Measurements from ENCODE around the gene IL17REL.

The IL17REL gene

GRCh38 chr22:50017701-50018224 is 5.2 kb upstream of the IL17REL start:
- no peak overlapping the region for H3K4me3 ChIP-seq (ENCODE audit: low read depth, low read length)

GRCh38 chr22:50016988-50017700 is 4.6 kb upstream of the IL17REL start:
- no peak overlapping the region for H3K4me3 ChIP-seq (ENCODE audit: low read depth, low read length)
- TF ChIP-seq CTCF (IDR thresholded peaks at IDR 0.05; ENCODE audit: borderline replicate concordance, insufficient read depth, low read depth, low read length): no peak

More at GRCh38 chr22:50017701-50018224, 5.2 kb upstream of the IL17REL start:
- TF ChIP-seq CTCF (IDR thresholded peaks at IDR 0.05; ENCODE audit: borderline replicate concordance, insufficient read depth, low read depth, low read length): no peak

- no peak for TF ChIP-seq CTCF (IDR thresholded peaks at IDR 0.05; ENCODE audit: borderline replicate concordance, insufficient read depth, low read depth, low read length)
- H3K4me3 ChIP-seq (ENCODE audit: low read depth, low read length): no peak overlapping the region
Observed at GRCh38 chr22:50016308-50016987, 3.9 kb upstream of the IL17REL start.

GRCh38 chr22:50015451-50016307 is 3.1 kb upstream of the IL17REL start:
- no peak for TF ChIP-seq CTCF (IDR thresholded peaks at IDR 0.05; ENCODE audit: borderline replicate concordance, insufficient read depth, low read depth, low read length)
- no peak overlapping the region for H3K4me3 ChIP-seq (ENCODE audit: low read depth, low read length)

GRCh38 chr22:50014655-50015401 is 2.3 kb upstream of the IL17REL start:
- no peak overlapping the region for H3K4me3 ChIP-seq (ENCODE audit: low read depth, low read length)

More at GRCh38 chr22:50014655-50015401, 2.3 kb upstream of the IL17REL start:
- no peak for TF ChIP-seq CTCF (IDR thresholded peaks at IDR 0.05; ENCODE audit: borderline replicate concordance, insufficient read depth, low read depth, low read length)

All from GM12875 (cell line).